ENCODE measurements around the gene PLBD1.

- TF ChIP-seq POLR2A (IDR thresholded peaks at IDR 0.05) (no peak), CTCF (IDR thresholded peaks at IDR 0.05) (no peak)
These were observed 61.8 kb downstream of the PLBD1 start for GRCh38 chr12:14505626-14506596.
